Spleen (tissue), 11 donors: Measurements from ENCODE around the gene INTS15. TPM values are rescaled to one million over a fixed set of nuclear protein-coding genes. Genes with fewer than 3 reads are reported as not detected.
"Not testable (repeated sequence)": the region's sequence is repeated elsewhere in the genome, so short reads cannot be mapped to it uniquely, and the experiment has no call there.

ENCODE experiments used
- DNase-seq: peaks from one replicate; pipeline ENCODE4 v3.0.0-alpha.2; 2020
- H3K27ac ChIP-seq, 8 donors: fragments of 200-600 bp; sonication (generic) in 7 of 8; 1 replicate in 4 of 8; 2 replicates in 4 of 8; pipeline versions ENCODE4 v1.5.0 to v1.8.0; 2016 to 2021; ENCODE audit warnings: inconsistent platforms in 4 of 8, mild to moderate bottlenecking in 4 of 8, moderate library complexity in 1 of 8
- H3K27me3 ChIP-seq, 7 donors: fragments of 200-600 bp; sonication (generic) in 6 of 7; replicated peaks in 1 of 7; 1 replicate in 4 of 7; 2 replicates in 3 of 7; pipeline versions ENCODE4 v1.5.0 to v1.8.0; 2016 to 2021; ENCODE audit warnings: inconsistent platforms in 3 of 7, mild to moderate bottlenecking in 1 of 7
- H3K36me3 ChIP-seq, 6 donors: fragments of 200-600 bp; sonication (generic) in 5 of 6; 1 replicate in 4 of 6; 2 replicates in 2 of 6; pipeline versions ENCODE4 v1.5.0 to v1.8.0; 2016 to 2021; ENCODE audit warnings: inconsistent platforms in 2 of 6
- H3K4me1 ChIP-seq, 6 donors: fragments of 200-600 bp; sonication (generic) in 5 of 6; 1 replicate in 3 of 6; 2 replicates in 3 of 6; pipeline versions ENCODE4 v1.5.0 to v1.8.0; 2016 to 2021; ENCODE audit warnings: inconsistent platforms in 3 of 6
- H3K4me3 ChIP-seq, 8 donors: fragments of 200-600 bp; sonication (generic) in 7 of 8; 1 replicate in 4 of 8; 2 replicates in 4 of 8; pipeline versions ENCODE4 v1.5.0 to v1.8.0; 2016 to 2021; ENCODE audit warnings: inconsistent platforms in 4 of 8, mild to moderate bottlenecking in 4 of 8, moderate library complexity in 2 of 8
- H3K9me3 ChIP-seq, 8 donors: fragments of 200-600 bp; sonication (generic) in 7 of 8; 1 replicate in 4 of 8; 2 replicates in 4 of 8; pipeline versions ENCODE4 v1.5.0 to v1.8.0; 2016 to 2021; ENCODE audit warnings: inconsistent platforms in 4 of 8
- POLR2A ChIP-seq, 3 donors: fragments of 450-650 bp; IDR thresholded peaks; one replicate each; pipeline ENCODE4 v1.5.1; 2017; ENCODE audit warnings: antibody characterized with exemption in 3 of 3, mild to moderate bottlenecking in 1 of 3
- POLR2AphosphoS5 ChIP-seq, 3 donors: sonication (generic); formaldehyde crosslinking; IDR thresholded peaks; one replicate each; pipeline ENCODE4 v1.5.1; 2017; ENCODE audit warnings: antibody characterized with exemption in 3 of 3
- WGBS, 5 donors: extraction: QIAGEN DNeasy Blood & Tissue Kit in 3 of 5; methylation state at CpG; one replicate each; pipeline versions ENCODE4 v1.1.5 to v1.1.7; 2013 to 2018; 5-methylcytosine and 5-hydroxymethylcytosine counted together
- intact Hi-C: fragments of 100-400 bp; cut with DNase I; formaldehyde crosslinking; loops from one replicate; pipeline ENCODE4 v1.15.0; 2023; ENCODE audit warnings: low total_unique reads
- polyA plus RNA-seq, 3 donors: library from polyadenylated mRNA; stranded (reverse); fragments of 200-250 nt; gene quantifications; one replicate each; pipeline ENCODE4 v1.2.1, GENCODE V29; 2013
- total RNA-seq, 7 donors: library from RNA; depleted of rRNA in 3 of 7; stranded (reverse); fragments of >200 nt in 3 of 7; fragmentation: NEBNext Ultra II Directional in 4 of 7; extraction: Animal tissue kit (Norgen Biotek cat#: 25700) in 4 of 7; gene quantifications; one replicate each; pipeline versions ENCODE4 v1.1.0 to v1.2.1, GENCODE V29; 2016 to 2021
- TF ChIP-seq, protein P1 (sequence below), 11 experiments: fragments of 200-600 bp in 7 of 11; fragments of 450-650 bp in 4 of 11; sonication (generic) in 4 of 11; IDR thresholded peaks in 8 of 11; conservative IDR thresholded peaks in 3 of 11; 1 replicate in 7 of 11; 2 replicates in 4 of 11; pipeline versions ENCODE4 v1.4.0 to v1.8.0; 2016 to 2021; ENCODE audit warnings: antibody characterized with exemption in 11 of 11, inconsistent platforms in 4 of 11, mild to moderate bottlenecking in 1 of 11
- donor health status: healthy with polysubstance abuse.
- donor health status: DM: no; HTN: no; CAD: no; lungs with moderate emphysema.
- donor health status: DM: no; HTN: no; CAD: no.
- donor health status: Bipolar disorder and iron deficiency.
- donor health status: healthy.
- donor health status: DM: no; HTN: no; CAD: no.
- donor health status: DM: yes; HTN: yes; CAD: no.

Gene INTS15
- total and polyA plus RNA-seq, 10 donors = 14.3 to 43.9 (median 33.6) TPM

DNA sequence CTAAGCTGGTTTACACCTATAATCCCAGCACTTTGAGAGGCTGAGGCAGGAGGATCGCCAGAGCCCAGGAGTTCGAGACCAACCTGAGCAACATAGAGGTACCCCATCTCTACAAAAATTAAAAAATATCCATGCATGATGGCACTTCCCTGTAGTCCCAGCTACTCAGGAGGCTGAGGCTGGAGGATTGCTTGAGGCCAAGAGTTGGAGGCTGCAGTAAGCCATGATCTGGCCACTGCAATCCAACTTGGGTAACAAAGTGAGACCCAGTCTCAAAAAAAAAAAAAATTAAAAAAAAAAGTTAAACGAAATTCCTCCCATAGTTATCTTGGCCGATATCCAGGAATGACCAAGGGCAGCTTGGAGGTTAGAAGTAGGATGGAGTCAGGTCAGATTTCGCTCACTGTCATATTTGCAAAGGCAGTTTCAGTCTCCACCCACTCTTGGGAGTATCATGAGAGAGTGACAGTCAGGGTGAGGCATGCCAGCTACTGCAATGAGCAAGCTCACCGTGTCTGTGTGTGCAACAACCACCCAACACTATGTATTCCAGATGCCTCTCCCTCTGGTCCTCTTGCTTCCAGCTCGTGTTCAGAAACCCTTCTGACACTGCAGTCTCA lies 18.6 kb upstream of the INTS15 start:
- H3K4me3 ChIP-seq = no peak overlapping the region
- intact Hi-C loops = no loop called here
- H3K27ac ChIP-seq = no peak overlapping the region
- no peak for TF ChIP-seq POLR2A (IDR thresholded peaks at IDR 0.05)
- TF ChIP-seq POLR2AphosphoS5 (IDR thresholded peaks at IDR 0.05) = no peak
- peaks cover 0 to 6% (median under 1%) of the 10 kb centered on the region in 6 donors for H3K4me1 ChIP-seq
- H3K9me3 ChIP-seq = no peaks in the 10 kb centered on the region
- WGBS, 5 donors = 62 to 79% (median 74%) methylated on average over 7 of the region's 7 CpGs
- H3K36me3 ChIP-seq = no peaks in the 10 kb centered on the region
- no peak for DNase-seq
- H3K27me3 ChIP-seq = peaks cover 0 to 8% (median 0%) of the 10 kb centered on the region in 7 donors

DNA sequence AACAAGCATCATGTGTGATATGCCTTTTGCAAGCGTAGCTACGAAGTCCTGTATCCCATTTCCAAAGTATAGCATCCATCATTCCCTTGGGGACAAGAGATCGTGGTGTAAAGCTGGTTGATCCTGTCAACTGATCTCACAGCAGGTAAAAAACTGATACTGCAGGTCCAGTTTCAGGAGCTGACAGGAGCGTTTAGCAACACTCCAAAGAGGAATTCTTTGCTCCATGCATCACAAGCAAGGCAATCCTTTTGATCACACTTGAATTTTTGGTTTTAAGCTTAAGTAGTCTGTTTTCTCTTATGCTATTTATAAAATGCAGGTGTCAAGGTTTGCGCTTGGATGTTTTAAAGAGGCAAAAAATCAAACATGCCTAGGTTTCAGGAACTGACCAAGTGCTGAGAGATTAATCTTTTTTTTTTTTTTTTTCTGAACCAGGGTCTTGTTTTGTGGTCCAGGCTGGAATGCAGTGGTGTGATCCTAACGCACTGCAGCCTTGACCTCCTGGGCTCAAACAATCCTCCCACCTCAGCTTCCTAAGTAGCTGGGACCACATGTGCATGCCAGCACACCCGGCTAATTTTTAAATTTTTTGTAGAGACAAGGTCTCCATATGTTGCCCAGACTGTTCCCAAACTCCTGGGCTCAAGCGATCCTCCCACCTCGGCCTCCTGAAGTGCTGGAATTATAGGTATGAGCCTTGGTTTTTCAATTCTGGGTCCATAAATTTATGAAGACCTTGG lies 14.4 kb upstream of the INTS15 start:
- Histone ChIP-seq H3K27me3 (no peaks in the 10 kb centered on the region), H3K4me1 (peaks cover 0 to 29% (median 13%) of the 10 kb centered on the region in 6 donors), H3K36me3 (peaks cover 0 to 14% (median 4%) of the 10 kb centered on the region in 6 donors), H3K4me3 (no peak overlapping the region), H3K9me3 (no peaks in the 10 kb centered on the region), H3K27ac (no peak overlapping the region)
- TF ChIP-seq, protein P1, sequence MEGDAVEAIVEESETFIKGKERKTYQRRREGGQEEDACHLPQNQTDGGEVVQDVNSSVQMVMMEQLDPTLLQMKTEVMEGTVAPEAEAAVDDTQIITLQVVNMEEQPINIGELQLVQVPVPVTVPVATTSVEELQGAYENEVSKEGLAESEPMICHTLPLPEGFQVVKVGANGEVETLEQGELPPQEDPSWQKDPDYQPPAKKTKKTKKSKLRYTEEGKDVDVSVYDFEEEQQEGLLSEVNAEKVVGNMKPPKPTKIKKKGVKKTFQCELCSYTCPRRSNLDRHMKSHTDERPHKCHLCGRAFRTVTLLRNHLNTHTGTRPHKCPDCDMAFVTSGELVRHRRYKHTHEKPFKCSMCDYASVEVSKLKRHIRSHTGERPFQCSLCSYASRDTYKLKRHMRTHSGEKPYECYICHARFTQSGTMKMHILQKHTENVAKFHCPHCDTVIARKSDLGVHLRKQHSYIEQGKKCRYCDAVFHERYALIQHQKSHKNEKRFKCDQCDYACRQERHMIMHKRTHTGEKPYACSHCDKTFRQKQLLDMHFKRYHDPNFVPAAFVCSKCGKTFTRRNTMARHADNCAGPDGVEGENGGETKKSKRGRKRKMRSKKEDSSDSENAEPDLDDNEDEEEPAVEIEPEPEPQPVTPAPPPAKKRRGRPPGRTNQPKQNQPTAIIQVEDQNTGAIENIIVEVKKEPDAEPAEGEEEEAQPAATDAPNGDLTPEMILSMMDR (IDR thresholded peaks at IDR 0.05 in 8 of 11, conservative IDR thresholded peaks at IDR 0.05 in 3 of 11) = no peak
- TF ChIP-seq POLR2AphosphoS5 (IDR thresholded peaks at IDR 0.05) = no peak
- TF ChIP-seq POLR2A (IDR thresholded peaks at IDR 0.05) = no peak
- intact Hi-C loops = no loop called here
- WGBS, 5 donors = 76 to 86% (median 80%) methylated on average over 8 to 9 of the region's 9 CpGs
- DNase-seq = no peak

DNA sequence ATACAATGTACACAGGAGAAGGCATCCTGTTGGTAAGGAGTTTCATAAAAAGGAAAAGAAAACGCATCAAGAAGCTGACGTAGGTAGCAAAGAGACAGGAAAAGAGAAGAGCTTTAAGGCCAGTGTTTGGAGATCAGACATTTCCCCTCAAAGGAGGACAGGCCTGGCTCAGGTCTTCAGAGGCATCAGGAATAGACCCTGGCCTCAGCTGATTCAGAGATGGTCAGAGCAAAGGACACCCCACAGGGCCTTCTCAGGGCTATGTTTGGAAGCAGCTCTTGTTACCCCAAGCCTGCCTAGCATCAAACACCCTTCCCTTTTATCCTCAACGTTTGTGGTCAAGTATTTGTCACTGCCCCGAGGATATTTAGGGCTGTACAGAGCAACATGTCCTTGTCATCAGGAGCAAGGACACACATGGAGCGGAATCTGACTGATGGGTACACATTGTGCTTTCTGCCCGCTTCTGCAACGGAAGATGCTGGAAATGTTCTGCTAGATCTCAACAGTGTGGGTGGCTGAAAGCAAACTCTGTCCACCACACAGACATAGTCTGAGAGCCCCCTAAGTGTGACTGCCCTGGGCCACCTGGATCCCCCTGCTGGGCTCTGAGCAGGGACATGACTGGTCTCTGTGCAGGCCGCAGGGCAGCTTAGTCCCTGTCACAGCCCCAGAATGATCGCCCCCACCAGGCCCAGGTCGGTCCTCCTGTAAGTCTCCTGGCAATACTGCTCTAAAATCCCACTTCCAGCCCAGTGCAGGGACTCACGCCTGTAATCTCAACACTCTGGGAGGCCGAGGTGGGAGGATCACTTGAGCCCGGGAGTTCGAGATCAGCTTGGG lies 13.6 kb upstream of the INTS15 start:
- 55 to 81% (median 70%) methylated on average over 12 to 14 of the region's 14 CpGs for WGBS, 5 donors
- Histone ChIP-seq H3K4me1 (peaks cover 0 to 29% (median 14%) of the 10 kb centered on the region in 6 donors), H3K36me3 (peaks cover 0 to 22% (median 12%) of the 10 kb centered on the region in 6 donors), H3K27me3 (no peaks in the 10 kb centered on the region), H3K4me3 (peak overlapping the region; percentile 26 to 84 (median 56)), H3K27ac (peak overlapping the region in 6 of 8 donors; percentile 90 to 98 (median 92)), H3K9me3 (no peaks in the 10 kb centered on the region)
- no peak for TF ChIP-seq POLR2A (IDR thresholded peaks at IDR 0.05)
- TF ChIP-seq, protein P1 (IDR thresholded peaks at IDR 0.05 in 8 of 11, conservative IDR thresholded peaks at IDR 0.05 in 3 of 11) = no peak
- peak; percentile 81 for DNase-seq
- intact Hi-C loops = no loop called here

DNA sequence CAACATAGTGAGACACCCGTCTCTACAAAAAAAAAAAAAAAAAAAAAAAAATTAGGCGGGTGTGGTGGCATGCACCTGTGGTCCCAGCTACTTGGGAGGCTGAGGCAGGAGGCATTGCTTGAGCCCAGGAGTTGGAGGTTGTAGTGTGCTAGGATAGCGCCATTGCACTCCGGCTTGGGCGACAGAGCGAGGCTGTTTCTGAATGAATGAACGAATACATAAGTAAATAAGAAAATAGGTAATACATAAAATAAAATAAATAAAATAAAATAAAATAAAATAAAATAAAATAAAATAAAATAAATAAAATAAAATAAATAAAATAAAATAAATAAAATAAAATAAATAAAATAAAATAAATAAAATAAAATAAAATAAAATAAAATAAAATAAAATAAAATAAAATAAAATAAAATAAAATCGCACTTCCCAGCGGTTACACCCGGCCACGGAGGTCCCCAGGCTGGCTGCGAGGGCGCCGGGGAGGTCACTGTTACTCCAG lies 12.9 kb upstream of the INTS15 start:
- DNase-seq, H3K27me3 ChIP-seq, H3K9me3 ChIP-seq, intact Hi-C loops: not testable (repeated sequence)
- 6 to 16% (median 7%) methylated on average over 13 to 14 of the region's 14 CpGs for WGBS, 5 donors
- peaks cover 0 to 29% (median 18%) of the 10 kb centered on the region in 6 donors for H3K36me3 ChIP-seq
- peak overlapping the region; percentile 89 to 98 (median 92) for H3K27ac ChIP-seq
- H3K4me3 ChIP-seq = peak overlapping the region; percentile 26 to 84 (median 56)
- peaks cover 0 to 35% (median 16%) of the 10 kb centered on the region in 6 donors for H3K4me1 ChIP-seq
